ENCODE measurements around the gene TCN2.

DNA sequence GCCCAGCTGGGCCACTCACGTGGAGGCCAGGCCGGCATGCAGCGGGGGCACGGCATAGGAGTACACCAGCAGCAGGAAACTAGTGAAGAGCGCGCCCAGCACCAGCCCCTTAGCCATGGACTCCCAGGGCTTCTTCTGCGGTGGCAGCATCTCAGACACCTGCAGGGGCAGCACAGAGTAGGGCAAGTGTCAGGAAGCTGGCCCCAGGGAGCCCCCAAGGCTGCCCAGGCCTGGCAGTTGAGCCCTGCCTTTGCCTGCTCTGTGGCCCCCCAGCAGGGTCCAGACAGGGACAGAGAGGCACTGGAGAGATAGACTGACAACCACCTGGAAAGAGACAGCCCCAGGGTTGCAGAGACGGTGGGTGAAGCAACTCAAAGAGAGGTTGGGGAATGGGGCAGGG is 49.7 kb upstream of the TCN2 start:
- TF ChIP-seq, protein P1, sequence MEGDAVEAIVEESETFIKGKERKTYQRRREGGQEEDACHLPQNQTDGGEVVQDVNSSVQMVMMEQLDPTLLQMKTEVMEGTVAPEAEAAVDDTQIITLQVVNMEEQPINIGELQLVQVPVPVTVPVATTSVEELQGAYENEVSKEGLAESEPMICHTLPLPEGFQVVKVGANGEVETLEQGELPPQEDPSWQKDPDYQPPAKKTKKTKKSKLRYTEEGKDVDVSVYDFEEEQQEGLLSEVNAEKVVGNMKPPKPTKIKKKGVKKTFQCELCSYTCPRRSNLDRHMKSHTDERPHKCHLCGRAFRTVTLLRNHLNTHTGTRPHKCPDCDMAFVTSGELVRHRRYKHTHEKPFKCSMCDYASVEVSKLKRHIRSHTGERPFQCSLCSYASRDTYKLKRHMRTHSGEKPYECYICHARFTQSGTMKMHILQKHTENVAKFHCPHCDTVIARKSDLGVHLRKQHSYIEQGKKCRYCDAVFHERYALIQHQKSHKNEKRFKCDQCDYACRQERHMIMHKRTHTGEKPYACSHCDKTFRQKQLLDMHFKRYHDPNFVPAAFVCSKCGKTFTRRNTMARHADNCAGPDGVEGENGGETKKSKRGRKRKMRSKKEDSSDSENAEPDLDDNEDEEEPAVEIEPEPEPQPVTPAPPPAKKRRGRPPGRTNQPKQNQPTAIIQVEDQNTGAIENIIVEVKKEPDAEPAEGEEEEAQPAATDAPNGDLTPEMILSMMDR (IDR thresholded peaks at IDR 0.05) = no peak
- no peak for TF ChIP-seq TCF7L2 (IDR thresholded peaks at IDR 0.05; ENCODE audit: low read depth, low read length)
